Mononuclear cell (primary cell): ENCODE measurements around the gene AKAP6. TPM values are rescaled to one million over a fixed set of nuclear protein-coding genes. Genes with fewer than 3 reads are reported as not detected.

Experiments
- H3K27me3 ChIP-seq: 2 replicates; pipeline ENCODE4 v1.6.0; 2011; ENCODE audit warnings: low read length, control low read depth; ENCODE audit not compliant: insufficient read depth
- H3K4me1 ChIP-seq: 2 replicates; pipeline ENCODE4 v1.5.1; 2011; ENCODE audit warnings: mild to moderate bottlenecking, low read length, control low read depth; ENCODE audit not compliant: insufficient read depth
- H3K4me3 ChIP-seq: 2 replicates; pipeline ENCODE4 v1.5.1; 2011; ENCODE audit warnings: mild to moderate bottlenecking, low read length, moderate library complexity
- H3K9me3 ChIP-seq: 2 replicates; pipeline ENCODE4 v1.5.1; 2011; ENCODE audit warnings: low read depth, mild to moderate bottlenecking, control low read depth, low read length
- total RNA-seq: library from RNA; depleted of rRNA; stranded (reverse); fragments of >200 nt; gene quantifications from one replicate; pipeline ENCODE4 v1.2.3, GENCODE V29; 2012

Gene AKAP6
- total RNA-seq, 1 donor: 5.6 TPM

DNA sequence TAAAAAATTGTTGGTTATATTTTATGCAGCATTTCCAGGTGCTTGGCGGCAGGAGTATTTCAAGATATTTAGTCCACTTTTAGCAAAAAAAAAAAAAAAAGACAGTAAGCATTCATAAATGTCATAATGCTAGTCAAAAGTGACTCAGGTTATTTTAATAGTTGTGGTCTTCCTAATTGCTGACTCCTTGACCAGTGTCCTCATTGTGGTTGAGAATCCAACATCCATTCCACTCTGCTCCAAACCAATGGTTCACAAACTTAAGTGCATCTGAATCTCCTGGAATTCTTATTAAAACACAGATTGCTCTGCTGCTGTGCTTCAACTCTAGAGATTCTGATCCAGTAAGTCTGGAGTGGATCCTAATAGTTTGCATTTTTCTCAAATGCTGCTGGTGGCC lies 71.4 kb downstream of the AKAP6 start:
- Histone ChIP-seq H3K27me3 (no peaks in the 10 kb centered on the region), H3K4me3 (no peak overlapping the region), H3K4me1 (no peaks in the 10 kb centered on the region), H3K9me3 (no peaks in the 10 kb centered on the region)

DNA sequence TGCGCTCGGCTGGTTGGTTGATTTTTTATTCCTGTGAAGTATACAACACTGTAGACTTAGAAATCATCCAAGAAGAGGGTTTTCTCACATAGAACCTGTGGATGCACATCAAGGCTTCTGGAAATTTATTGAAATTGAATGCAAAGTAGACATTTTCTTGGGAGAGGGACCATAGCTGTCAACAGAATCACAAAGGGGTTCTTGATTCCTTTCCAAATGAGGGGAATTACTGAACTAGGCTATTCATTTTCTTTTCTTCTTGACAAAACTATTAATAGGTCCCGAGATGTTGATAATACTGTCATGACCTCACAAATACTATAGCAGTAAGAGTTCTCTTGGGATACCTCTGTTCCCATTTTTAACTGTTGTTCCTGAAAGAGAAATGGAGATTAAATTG lies 73.9 kb downstream of the AKAP6 start:
- no peak overlapping the region for H3K4me3 ChIP-seq
- H3K9me3 ChIP-seq: no peaks in the 10 kb centered on the region
- no peaks in the 10 kb centered on the region for H3K4me1 ChIP-seq
- H3K27me3 ChIP-seq: no peaks in the 10 kb centered on the region

DNA sequence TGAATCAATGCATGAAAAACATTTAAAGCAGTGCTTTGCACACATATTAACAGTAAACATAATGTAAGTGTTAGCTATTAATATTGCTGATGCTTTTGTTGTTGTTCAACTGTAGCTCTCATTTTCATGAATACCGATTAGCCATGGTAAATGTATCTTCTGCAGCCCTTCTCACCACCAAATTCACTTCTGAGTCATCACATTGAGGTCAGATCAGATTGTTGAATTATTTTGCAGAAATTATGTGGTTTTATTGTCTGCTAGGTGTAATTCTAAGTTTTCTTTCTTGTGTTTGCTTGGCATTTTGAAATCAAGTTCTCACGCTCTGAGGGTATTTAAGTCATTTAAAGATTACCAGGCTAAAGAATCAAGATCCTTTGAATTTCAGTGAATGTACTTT lies 74.6 kb downstream of the AKAP6 start:
- Histone ChIP-seq H3K27me3 (no peaks in the 10 kb centered on the region), H3K4me1 (no peaks in the 10 kb centered on the region), H3K4me3 (no peak overlapping the region), H3K9me3 (no peaks in the 10 kb centered on the region)

DNA sequence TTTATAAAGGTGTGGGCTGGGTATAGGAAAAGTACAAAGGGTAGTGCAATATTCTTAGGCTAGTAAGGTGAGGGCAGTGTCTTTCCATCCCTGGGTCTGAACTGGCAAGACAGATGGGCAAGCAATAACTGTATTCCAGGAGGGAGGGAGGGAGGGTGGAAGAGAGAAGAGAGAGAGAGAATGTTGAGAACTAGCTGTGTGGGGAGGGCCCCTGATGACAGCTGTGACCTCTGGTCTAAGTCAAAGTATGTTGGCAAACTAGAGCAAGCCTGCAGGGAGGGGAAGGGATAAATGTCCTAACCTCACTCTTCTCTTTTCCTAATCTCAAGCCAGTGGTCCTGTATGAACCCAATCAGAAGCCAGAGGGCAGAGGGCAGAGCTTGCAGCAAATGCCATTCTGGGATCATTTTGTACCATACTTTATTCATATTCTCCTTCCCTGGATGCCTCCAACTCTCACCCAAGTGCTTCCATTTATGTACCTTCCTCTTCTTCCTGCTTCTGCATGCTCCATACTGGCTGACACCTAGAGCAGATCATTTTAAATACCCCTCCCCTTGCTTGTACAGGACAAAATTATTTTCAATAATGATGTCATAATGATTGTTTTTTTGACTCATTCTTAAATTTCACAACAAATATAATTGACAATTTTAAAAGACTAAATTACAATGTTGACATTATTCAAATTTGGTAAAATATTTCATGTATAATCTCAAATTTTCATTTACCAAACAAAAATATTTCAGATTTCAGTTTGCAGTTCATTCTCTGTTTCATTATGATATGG lies 75.9 kb downstream of the AKAP6 start:
- no peak overlapping the region for H3K4me3 ChIP-seq
- H3K9me3 ChIP-seq: no peaks in the 10 kb centered on the region
- H3K4me1 ChIP-seq: no peaks in the 10 kb centered on the region

DNA sequence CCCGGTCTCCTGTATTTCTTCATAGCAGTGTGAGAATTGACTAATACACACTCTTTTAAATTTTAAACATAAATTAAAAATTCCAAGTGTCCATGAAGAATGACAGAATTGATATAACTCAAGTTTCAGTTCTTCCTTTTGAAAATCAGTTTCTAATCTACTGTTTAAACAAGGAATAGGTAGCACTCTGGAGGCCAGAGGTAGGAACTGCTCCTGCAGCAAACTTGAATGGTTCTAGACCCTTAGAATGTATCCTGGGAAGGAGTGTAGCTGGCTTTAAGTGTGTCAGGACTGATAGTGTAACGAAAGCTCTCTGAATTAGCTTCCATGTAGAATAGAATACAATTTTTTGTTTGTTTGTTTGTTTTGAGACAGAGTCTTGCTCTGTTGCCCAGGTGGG lies 76.8 kb downstream of the AKAP6 start:
- no peaks in the 10 kb centered on the region for H3K9me3 ChIP-seq
- no peaks in the 10 kb centered on the region for H3K4me1 ChIP-seq
- H3K4me3 ChIP-seq: no peak overlapping the region
- no peaks in the 10 kb centered on the region for H3K27me3 ChIP-seq

More for the DNA sequence above, 75.9 kb downstream of the AKAP6 start:
- H3K27me3 ChIP-seq: no peaks in the 10 kb centered on the region

DNA sequence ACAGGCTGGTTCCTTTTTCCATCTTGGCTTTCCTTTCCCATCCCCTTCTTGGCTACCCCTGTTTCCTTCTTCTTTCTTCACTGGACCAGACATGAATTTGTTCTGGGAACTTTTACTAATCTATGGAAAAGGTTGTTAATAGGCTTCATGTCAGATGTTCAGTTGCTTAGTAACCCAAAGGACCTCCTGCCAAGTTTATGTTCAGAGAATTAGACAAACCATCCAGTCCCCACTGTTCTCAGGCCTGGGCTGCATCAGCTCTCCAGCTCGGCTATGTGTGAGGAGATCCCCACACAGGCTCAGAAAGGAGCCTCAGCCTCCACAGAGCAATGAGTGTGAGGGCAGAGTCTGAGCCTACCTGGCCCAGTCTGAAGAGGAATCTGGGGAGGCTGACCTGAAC lies 78.0 kb downstream of the AKAP6 start:
- no peaks in the 10 kb centered on the region for H3K27me3 ChIP-seq
- H3K9me3 ChIP-seq: peaks cover under 1% of the 10 kb centered on the region
- H3K4me3 ChIP-seq: no peak overlapping the region
- no peaks in the 10 kb centered on the region for H3K4me1 ChIP-seq

DNA sequence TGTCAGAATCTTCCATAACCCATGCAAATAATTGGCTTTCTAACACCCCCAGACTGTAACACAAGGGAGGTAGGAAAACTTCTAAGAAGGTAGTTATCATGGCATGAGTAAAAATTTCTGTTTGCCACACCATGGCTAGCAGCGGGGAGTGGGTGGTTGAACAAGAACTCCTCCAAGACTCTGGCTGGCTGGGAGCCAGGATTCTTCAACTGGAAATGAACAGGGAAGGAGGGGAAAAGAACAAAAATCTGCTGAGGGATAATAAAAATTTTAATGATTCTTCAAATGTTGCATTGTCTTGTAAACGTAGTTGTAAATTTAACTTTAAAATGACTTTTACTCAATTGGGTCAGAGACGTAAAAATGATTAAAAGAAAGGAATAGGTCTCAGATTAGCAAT lies 78.9 kb downstream of the AKAP6 start:
- no peaks in the 10 kb centered on the region for H3K4me1 ChIP-seq
- H3K9me3 ChIP-seq: peaks cover 6% of the 10 kb centered on the region
- H3K27me3 ChIP-seq: no peaks in the 10 kb centered on the region
- H3K4me3 ChIP-seq: no peak overlapping the region

DNA sequence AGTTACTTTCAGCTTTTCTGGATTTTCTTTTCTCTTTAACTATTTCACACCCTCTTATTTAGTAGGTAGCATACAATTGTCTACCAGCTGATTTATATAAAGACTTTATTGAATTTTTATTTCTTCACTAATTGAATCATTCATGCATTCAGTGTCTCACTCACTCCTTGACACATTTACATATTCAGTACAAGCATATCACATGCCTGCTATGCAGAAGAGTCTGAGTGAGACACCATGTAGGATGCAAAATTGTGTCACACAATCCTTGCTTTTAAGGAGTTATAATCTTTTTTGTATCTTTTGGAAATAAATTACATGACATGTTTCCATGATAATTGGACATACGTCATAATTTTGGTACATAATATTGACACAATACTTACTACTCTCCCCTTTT lies 83.0 kb downstream of the AKAP6 start:
- Histone ChIP-seq H3K27me3 (no peaks in the 10 kb centered on the region), H3K4me3 (no peak overlapping the region), H3K9me3 (peaks cover 6% of the 10 kb centered on the region), H3K4me1 (no peaks in the 10 kb centered on the region)

DNA sequence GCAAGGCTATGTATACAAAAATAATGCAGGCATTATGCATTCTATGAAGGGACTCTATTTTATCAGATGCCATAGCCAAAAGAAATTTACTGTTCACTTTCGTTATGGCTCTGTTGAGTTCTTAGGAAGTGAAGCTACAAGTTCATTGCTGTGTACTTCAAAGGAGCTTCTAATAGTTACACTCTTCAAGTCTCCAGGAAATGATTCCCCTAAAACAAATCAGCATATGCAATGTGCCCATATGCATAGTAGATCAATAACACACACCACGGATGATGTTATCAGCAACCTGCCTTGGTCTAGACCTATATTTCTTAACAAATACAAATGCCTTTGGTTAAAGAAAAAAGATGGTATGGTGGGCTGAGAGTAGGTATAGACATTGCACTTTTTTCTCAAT lies 83.4 kb downstream of the AKAP6 start:
- Histone ChIP-seq H3K9me3 (peaks cover 6% of the 10 kb centered on the region), H3K4me1 (no peaks in the 10 kb centered on the region), H3K27me3 (no peaks in the 10 kb centered on the region), H3K4me3 (no peak overlapping the region)

DNA sequence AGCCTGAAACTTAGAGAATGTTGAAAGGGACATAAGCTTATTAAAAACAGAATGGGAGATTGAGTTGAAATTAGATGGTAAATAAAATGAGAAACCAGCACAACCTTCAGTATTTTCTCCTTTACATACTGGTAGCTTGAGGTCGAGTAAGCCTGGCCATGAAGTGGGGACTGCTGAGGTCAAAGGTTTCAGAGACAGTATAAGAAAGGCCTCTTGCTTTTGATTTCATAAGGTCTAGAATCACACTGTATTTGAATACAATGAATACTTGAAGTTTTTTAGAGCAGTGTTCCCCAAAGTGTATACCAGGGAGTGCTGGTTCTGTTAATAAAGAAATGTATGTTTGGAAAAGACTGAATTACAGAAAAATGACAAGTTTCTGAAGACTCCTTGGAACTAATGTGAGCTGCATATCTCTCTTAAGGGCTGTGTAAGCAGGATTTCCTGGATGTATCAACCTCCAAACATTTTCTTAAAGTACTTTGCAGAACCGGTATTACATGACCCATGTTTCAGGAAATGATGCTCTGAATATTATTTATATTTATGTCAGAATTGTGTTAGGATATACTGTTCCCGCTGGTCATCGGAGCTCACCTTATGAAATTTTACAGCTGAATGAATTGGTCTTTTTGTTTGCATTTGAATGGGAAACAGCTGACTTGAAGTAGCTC lies 85.0 kb downstream of the AKAP6 start:
- Histone ChIP-seq H3K9me3 (peaks cover 6% of the 10 kb centered on the region), H3K4me3 (no peak overlapping the region), H3K27me3 (no peaks in the 10 kb centered on the region), H3K4me1 (no peaks in the 10 kb centered on the region)

DNA sequence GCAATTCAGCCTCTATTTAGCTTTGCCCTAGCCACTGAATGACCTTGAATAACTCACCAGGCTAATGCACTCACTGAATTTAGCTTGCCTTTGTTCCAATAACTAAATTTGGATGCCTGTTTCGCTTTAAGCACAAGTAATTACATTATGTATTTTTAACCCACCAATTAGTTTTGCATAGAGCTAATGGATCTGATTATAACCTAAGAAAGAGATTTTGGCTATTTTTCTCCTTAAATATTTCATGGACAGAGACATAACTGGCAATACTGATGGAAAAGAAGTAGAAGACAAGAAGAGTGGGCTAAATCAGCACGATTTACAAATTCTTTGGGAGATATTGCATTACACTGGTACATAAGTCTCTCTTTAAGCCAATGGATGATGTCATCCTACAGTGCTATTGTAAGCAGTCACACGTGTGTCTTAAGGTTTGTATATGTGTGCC lies 85.7 kb downstream of the AKAP6 start:
- Histone ChIP-seq H3K4me1 (no peaks in the 10 kb centered on the region), H3K27me3 (no peaks in the 10 kb centered on the region), H3K4me3 (no peak overlapping the region), H3K9me3 (peaks cover 6% of the 10 kb centered on the region)

DNA sequence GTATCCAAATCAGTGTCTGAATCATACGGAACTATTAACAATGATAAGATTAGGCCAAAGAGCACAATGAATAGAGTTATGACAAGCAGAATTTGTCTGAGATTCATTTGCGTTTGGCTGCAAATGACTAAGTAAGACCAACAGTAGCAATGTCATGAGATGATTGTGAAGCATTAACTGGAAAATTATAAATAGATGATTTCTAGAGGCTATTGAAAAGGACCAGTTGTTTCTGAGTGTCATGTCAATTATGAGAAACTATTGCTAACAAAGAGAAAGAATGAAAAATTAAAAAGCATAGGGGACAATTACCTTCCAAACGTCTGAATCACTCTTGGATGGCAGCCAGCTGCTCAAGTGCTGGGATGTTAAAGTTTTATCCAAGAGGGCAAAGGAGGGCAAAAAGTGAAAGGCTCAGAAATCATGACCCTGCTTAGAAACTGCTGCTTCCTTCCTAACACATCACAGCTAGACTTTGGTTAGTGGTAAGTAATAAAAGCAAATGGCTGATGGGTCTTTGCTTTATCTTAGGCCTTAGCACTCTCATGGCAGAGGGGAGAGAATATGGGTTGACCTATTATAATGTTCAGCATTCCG lies 89.0 kb downstream of the AKAP6 start:
- H3K4me3 ChIP-seq: no peak overlapping the region

DNA sequence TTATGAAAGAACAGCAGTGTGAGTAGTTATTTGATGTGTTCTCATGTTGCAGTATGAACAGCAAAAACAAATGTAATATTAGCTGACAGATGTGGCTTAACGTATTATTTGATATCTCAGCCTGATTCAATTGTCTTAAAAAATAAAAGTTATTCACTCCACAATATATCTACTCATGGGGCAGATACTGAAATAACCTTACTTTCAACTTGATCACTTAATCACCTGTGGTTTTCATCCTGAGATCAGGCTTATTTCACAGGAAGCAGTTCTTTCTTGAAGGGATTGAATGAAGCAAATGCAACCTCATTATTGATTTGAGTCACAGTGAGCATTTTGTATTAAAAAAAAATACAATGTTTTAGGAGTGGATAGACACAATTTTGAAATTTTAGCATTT lies 90.3 kb downstream of the AKAP6 start:
- H3K27me3 ChIP-seq: no peaks in the 10 kb centered on the region
- H3K4me3 ChIP-seq: no peak overlapping the region
- H3K4me1 ChIP-seq: no peaks in the 10 kb centered on the region
- peaks cover 4% of the 10 kb centered on the region for H3K9me3 ChIP-seq

More for the DNA sequence above, 89.0 kb downstream of the AKAP6 start:
- Histone ChIP-seq H3K27me3 (no peaks in the 10 kb centered on the region), H3K4me1 (no peaks in the 10 kb centered on the region), H3K9me3 (peaks cover 4% of the 10 kb centered on the region)

DNA sequence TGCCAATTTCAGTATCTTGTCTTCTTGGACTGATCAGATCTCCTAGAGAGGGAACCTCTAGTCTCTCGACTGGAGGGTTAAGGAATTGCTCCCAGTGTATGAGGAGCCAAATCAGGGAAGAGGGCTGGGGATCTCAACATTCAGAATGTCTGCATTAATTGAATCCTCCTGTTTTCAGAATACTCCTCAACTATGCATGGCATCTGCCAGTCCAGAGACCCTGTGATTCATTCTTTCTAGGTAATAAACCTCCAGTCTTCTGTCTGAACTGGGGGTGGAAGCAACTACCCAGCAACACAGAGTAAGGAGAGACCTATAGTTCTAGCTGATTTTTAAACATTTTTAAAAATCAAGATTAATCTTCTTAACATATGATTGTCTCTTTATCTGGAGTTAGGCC lies 92.7 kb downstream of the AKAP6 start:
- H3K9me3 ChIP-seq: peaks cover 4% of the 10 kb centered on the region
- H3K4me3 ChIP-seq: no peak overlapping the region
- H3K4me1 ChIP-seq: no peaks in the 10 kb centered on the region
- H3K27me3 ChIP-seq: no peaks in the 10 kb centered on the region

DNA sequence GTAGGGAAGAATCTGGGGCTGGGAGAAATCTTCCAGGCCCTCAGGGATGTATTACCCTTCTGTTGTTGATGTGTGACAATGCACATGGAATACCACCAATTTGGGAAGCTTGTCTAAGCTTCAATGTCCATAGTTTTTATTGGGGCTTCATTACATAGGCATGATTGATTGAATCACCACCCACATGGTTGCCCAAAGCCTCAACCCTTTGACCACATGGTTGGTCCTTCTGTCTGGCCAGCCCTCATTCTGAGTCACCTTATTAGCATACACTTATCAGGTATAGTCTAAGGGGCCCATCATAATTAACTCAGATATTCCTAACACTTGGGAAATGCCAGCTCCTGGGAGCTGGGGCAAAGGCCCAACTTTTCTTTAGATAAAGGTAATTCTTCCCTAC lies 93.3 kb downstream of the AKAP6 start:
- Histone ChIP-seq H3K4me3 (no peak overlapping the region), H3K4me1 (no peaks in the 10 kb centered on the region), H3K27me3 (no peaks in the 10 kb centered on the region), H3K9me3 (peaks cover 4% of the 10 kb centered on the region)
